HEK293 (cell line): Measurements from ENCODE around the gene TPO.

Experiments used
- CTCF ChIA-PET: fragments of 350-600 bp; formaldehyde crosslinking; extraction: SDS; loops from one replicate; lab custom pipeline; 2021; ENCODE audit warnings: antibody characterized with exemption; lab: Yijun Ruan, JAX
- POLR2A ChIA-PET: fragments of 300-600 bp; formaldehyde crosslinking; extraction: SDS; loops from one replicate; lab custom pipeline; 2020; ENCODE audit warnings: antibody characterized with exemption, inconsistent platforms; lab: Yijun Ruan, JAX
- H3K27ac ChIP-seq: fragments of 200-500 bp; sonication (Bioruptor generic); 2 replicates; pipeline ENCODE4 v1.5.1; 2014; ENCODE audit warnings: low read depth, low read length, control low read depth, inconsistent platforms; ENCODE audit errors: extremely low read depth
- H3K36me3 ChIP-seq, 2 experiments: fragments of 200-500 bp in 1 of 2; sonication (Bioruptor generic) in 1 of 2; 1 replicate in 1 of 2; 2 replicates in 1 of 2; pipeline ENCODE4 v1.5.1; 2014 to 2017; ENCODE audit warnings: inconsistent platforms in 2 of 2, low read length in 2 of 2; ENCODE audit not compliant: control insufficient read depth in 2 of 2, insufficient read depth in 1 of 2
- H3K4me1 ChIP-seq: fragments of 200-500 bp; sonication (Bioruptor generic); 2 replicates; pipeline ENCODE4 v1.5.1; 2014; ENCODE audit warnings: mild to moderate bottlenecking, low read length, inconsistent platforms; ENCODE audit not compliant: control insufficient read depth, insufficient read depth
- H3K4me3 ChIP-seq: 2 replicates; pipeline ENCODE4 v1.5.1; 2011; ENCODE audit warnings: low read depth, mild to moderate bottlenecking, control low read depth, low read length, moderate library complexity
- H3K9me3 ChIP-seq: fragments of 200-500 bp; sonication (Bioruptor generic); 2 replicates; pipeline ENCODE4 v1.5.1; 2014; ENCODE audit warnings: low read depth, low read length, inconsistent platforms; ENCODE audit not compliant: control insufficient read depth, insufficient read depth
- IKZF3 ChIP-seq: fragments of 450-650 bp; IDR thresholded peaks from 2 replicates; pipeline ENCODE4 v1.5.0; 2018; ENCODE audit warnings: missing biosample characterization, mild to moderate bottlenecking, missing genetic modification characterization, moderate library complexity
- KLF10 ChIP-seq: fragments of 450-650 bp; IDR thresholded peaks from 2 replicates; pipeline ENCODE4 v1.5.1; 2018; ENCODE audit warnings: missing biosample characterization, mild to moderate bottlenecking, missing genetic modification characterization
- RBAK ChIP-seq: fragments of 450-650 bp; formaldehyde crosslinking; IDR thresholded peaks from 2 replicates; pipeline ENCODE4 v1.5.1; 2016; ENCODE audit warnings: missing biosample characterization, missing genetic modification characterization
- REPIN1 ChIP-seq: fragments of 450-650 bp; formaldehyde crosslinking; IDR thresholded peaks from 2 replicates; pipeline ENCODE4 v1.5.1; 2017; ENCODE audit warnings: missing biosample characterization, missing genetic modification characterization, low read depth
- TRIM28 ChIP-seq: IDR thresholded peaks from 2 replicates; pipeline ENCODE4 v1.6.1; 2011; ENCODE audit warnings: low read length, control low read depth, borderline replicate concordance
- YY2 ChIP-seq: fragments of 450-650 bp; formaldehyde crosslinking; IDR thresholded peaks from 2 replicates; pipeline ENCODE4 v1.5.1; 2016; ENCODE audit warnings: missing biosample characterization, missing genetic modification characterization
- ZBTB1 ChIP-seq: fragments of 450-650 bp; formaldehyde crosslinking; IDR thresholded peaks from 2 replicates; pipeline ENCODE4 v1.5.1; 2016; ENCODE audit warnings: missing biosample characterization, missing genetic modification characterization
- ZEB2 ChIP-seq: fragments of 450-650 bp; formaldehyde crosslinking; IDR thresholded peaks from 2 replicates; pipeline ENCODE4 v1.5.1; 2016; ENCODE audit warnings: missing biosample characterization, missing genetic modification characterization
- ZNF16 ChIP-seq: fragments of 450-650 bp; formaldehyde crosslinking; IDR thresholded peaks from 2 replicates; pipeline ENCODE4 v1.5.1; 2016; ENCODE audit warnings: low read depth, missing biosample characterization, missing genetic modification characterization
- ZNF394 ChIP-seq: fragments of 450-650 bp; formaldehyde crosslinking; IDR thresholded peaks from 2 replicates; pipeline ENCODE4 v1.5.1; 2016; ENCODE audit warnings: missing biosample characterization, missing genetic modification characterization, mild to moderate bottlenecking, moderate library complexity, borderline replicate concordance
- ZNF610 ChIP-seq: fragments of 450-650 bp; formaldehyde crosslinking; IDR thresholded peaks from 2 replicates; pipeline ENCODE4 v1.5.1; 2016; ENCODE audit warnings: missing biosample characterization, missing genetic modification characterization, borderline replicate concordance
- ZNF626 ChIP-seq: fragments of 450-650 bp; sonication (Bioruptor Pico); formaldehyde crosslinking; IDR thresholded peaks from 2 replicates; pipeline ENCODE4 v1.5.1; 2018; ENCODE audit warnings: missing biosample characterization, missing genetic modification characterization, inconsistent platforms
- ZNF777 ChIP-seq: fragments of 450-650 bp; formaldehyde crosslinking; IDR thresholded peaks from 2 replicates; pipeline ENCODE4 v1.5.1; 2017; ENCODE audit warnings: missing biosample characterization, missing genetic modification characterization, borderline replicate concordance
- ZNF830 ChIP-seq: fragments of 450-650 bp; IDR thresholded peaks from 2 replicates; pipeline ENCODE4 v1.5.0; 2018; ENCODE audit warnings: missing biosample characterization, missing genetic modification characterization, low read depth, mild to moderate bottlenecking, moderate library complexity
- ZNF837 ChIP-seq: fragments of 450-650 bp; formaldehyde crosslinking; IDR thresholded peaks from 2 replicates; pipeline ENCODE4 v1.5.1; 2016; ENCODE audit warnings: missing biosample characterization, missing genetic modification characterization
- TF ChIP-seq, protein P1 (sequence below): fragments of 450-650 bp; formaldehyde crosslinking; IDR thresholded peaks from 2 replicates; pipeline ENCODE4 v1.5.1; 2016; ENCODE audit warnings: missing biosample characterization, missing genetic modification characterization
- TF ChIP-seq, protein P2 (sequence below): fragments of 450-650 bp; formaldehyde crosslinking; IDR thresholded peaks from 2 replicates; pipeline ENCODE4 v1.5.1; 2016; ENCODE audit warnings: missing biosample characterization, missing genetic modification characterization
- TF ChIP-seq, protein P3 (sequence below): fragments of 450-650 bp; formaldehyde crosslinking; IDR thresholded peaks from 2 replicates; pipeline ENCODE4 v1.5.1; 2017; ENCODE audit warnings: missing biosample characterization, missing genetic modification characterization
- TF ChIP-seq, protein P4 (sequence below): fragments of 450-650 bp; formaldehyde crosslinking; IDR thresholded peaks from 2 replicates; pipeline ENCODE4 v1.5.1; 2017; ENCODE audit warnings: missing biosample characterization, missing genetic modification characterization
- TF ChIP-seq, protein P5 (sequence below): sonication (generic); formaldehyde crosslinking; IDR thresholded peaks from 2 replicates; pipeline ENCODE4 v1.8.1; 2022; ENCODE audit warnings: mild to moderate bottlenecking, moderate library complexity, missing genetic modification reagents
- TF ChIP-seq, protein P6 (sequence below): fragments of 450-650 bp; formaldehyde crosslinking; IDR thresholded peaks from 2 replicates; pipeline ENCODE4 v1.5.1; 2016; ENCODE audit warnings: missing biosample characterization, missing genetic modification characterization
- TF ChIP-seq, protein P7 (sequence below): fragments of 450-650 bp; formaldehyde crosslinking; IDR thresholded peaks from 2 replicates; pipeline ENCODE4 v1.5.1; 2016; ENCODE audit warnings: missing biosample characterization, missing genetic modification characterization

Gene TPO

DNA sequence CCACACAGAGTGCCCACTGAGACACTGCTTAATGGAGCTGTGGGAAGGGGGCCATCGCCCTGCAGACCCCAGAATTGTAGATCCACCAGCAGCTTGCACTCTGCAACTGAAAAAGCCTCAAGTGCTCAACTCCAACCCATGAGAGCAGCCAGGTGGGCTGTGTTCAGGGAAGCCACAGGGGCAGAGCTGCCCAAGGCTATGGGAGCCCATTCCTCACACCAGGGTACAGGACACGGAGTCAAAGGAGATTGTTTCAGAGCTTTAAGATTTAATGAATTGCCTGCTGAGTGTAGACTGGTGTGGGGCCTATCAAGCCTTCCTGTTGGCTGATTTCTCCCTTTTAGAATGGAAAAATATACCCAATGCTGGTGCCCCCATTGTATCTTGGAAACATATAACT lies 17.2 kb downstream of the TPO start (continued):
- TF ChIP-seq, protein P1, sequence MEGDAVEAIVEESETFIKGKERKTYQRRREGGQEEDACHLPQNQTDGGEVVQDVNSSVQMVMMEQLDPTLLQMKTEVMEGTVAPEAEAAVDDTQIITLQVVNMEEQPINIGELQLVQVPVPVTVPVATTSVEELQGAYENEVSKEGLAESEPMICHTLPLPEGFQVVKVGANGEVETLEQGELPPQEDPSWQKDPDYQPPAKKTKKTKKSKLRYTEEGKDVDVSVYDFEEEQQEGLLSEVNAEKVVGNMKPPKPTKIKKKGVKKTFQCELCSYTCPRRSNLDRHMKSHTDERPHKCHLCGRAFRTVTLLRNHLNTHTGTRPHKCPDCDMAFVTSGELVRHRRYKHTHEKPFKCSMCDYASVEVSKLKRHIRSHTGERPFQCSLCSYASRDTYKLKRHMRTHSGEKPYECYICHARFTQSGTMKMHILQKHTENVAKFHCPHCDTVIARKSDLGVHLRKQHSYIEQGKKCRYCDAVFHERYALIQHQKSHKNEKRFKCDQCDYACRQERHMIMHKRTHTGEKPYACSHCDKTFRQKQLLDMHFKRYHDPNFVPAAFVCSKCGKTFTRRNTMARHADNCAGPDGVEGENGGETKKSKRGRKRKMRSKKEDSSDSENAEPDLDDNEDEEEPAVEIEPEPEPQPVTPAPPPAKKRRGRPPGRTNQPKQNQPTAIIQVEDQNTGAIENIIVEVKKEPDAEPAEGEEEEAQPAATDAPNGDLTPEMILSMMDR (tag by site-specific recombination), result no peak
- TF ChIP-seq ZNF830 (no peak), ZNF16 (no peak), KLF10 (tag by site-specific recombination) (no peak), IKZF3 (tag by site-specific recombination) (no peak), ZNF777 (tag by site-specific recombination) (no peak)
- TF ChIP-seq, protein P2, sequence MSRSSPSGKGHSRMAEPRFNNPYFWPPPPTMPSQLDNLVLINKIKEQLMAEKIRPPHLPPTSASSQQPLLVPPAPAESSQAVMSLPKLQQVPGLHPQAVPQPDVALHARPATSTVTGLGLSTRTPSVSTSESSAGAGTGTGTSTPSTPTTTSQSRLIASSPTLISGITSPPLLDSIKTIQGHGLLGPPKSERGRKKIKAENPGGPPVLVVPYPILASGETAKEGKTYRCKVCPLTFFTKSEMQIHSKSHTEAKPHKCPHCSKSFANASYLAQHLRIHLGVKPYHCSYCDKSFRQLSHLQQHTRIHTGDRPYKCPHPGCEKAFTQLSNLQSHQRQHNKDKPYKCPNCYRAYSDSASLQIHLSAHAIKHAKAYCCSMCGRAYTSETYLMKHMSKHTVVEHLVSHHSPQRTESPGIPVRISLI (tag by site-specific recombination), result no peak
- TF ChIP-seq, protein P3, sequence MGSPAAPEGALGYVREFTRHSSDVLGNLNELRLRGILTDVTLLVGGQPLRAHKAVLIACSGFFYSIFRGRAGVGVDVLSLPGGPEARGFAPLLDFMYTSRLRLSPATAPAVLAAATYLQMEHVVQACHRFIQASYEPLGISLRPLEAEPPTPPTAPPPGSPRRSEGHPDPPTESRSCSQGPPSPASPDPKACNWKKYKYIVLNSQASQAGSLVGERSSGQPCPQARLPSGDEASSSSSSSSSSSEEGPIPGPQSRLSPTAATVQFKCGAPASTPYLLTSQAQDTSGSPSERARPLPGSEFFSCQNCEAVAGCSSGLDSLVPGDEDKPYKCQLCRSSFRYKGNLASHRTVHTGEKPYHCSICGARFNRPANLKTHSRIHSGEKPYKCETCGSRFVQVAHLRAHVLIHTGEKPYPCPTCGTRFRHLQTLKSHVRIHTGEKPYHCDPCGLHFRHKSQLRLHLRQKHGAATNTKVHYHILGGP, result no peak

DNA sequence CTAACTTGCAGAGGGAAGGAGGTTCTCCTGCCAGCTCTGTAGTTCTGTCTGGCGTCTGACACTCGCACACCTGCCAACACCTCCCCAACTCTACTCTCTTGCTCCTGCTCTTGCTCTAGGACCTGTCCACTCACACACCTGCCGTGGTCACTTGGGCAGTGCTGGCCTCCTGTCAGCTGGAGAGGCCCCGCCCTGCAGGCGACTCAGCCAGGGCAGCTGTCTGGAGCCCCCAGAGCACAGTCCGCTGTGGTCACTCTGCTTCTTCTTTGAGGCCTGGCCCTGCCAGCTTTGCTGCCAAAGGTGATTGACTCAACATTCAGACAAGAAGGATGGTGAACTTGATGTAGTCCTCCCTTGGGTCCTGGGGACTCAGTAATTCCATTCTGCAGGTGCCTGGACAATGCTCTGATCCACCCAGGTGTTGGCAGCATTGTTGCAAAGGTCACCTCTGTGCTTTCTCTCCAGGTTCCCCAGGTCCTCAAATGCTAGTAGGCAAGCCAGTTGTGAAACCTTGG lies 18.7 kb downstream of the TPO start:
- Histone ChIP-seq H3K9me3 (no peaks in the 10 kb centered on the region), H3K4me3 (no peak overlapping the region), H3K36me3 (no peaks in the 10 kb centered on the region), H3K4me1 (no peaks in the 10 kb centered on the region), H3K27ac (no peak overlapping the region)
- POLR2A ChIA-PET, result no interaction called here
- CTCF ChIA-PET, result interaction anchor here (0.5 to 0.6 kb wide), 2 partner anchors 58 to 370 kb away, joined by 3 to 4 read pairs; no protein-coding TSS in a partner anchor
- TF ChIP-seq, protein P4, sequence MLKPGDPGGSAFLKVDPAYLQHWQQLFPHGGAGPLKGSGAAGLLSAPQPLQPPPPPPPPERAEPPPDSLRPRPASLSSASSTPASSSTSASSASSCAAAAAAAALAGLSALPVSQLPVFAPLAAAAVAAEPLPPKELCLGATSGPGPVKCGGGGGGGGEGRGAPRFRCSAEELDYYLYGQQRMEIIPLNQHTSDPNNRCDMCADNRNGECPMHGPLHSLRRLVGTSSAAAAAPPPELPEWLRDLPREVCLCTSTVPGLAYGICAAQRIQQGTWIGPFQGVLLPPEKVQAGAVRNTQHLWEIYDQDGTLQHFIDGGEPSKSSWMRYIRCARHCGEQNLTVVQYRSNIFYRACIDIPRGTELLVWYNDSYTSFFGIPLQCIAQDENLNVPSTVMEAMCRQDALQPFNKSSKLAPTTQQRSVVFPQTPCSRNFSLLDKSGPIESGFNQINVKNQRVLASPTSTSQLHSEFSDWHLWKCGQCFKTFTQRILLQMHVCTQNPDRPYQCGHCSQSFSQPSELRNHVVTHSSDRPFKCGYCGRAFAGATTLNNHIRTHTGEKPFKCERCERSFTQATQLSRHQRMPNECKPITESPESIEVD (tag by site-specific recombination), result no peak
- TF ChIP-seq, protein P5, sequence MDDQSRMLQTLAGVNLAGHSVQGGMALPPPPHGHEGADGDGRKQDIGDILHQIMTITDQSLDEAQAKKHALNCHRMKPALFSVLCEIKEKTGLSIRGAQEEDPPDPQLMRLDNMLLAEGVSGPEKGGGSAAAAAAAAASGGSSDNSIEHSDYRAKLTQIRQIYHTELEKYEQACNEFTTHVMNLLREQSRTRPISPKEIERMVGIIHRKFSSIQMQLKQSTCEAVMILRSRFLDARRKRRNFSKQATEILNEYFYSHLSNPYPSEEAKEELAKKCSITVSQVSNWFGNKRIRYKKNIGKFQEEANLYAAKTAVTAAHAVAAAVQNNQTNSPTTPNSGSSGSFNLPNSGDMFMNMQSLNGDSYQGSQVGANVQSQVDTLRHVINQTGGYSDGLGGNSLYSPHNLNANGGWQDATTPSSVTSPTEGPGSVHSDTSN (CRISPR knock-in tag), result no peak
- TF ChIP-seq ZNF394, result no peak
- no peak for TF ChIP-seq ZNF626 (tag by site-specific recombination)
- TF ChIP-seq ZNF837 (tag by site-specific recombination), result no peak
- no peak for TF ChIP-seq ZEB2 (tag by site-specific recombination)
- no peak for TF ChIP-seq TRIM28
- TF ChIP-seq, protein P6, sequence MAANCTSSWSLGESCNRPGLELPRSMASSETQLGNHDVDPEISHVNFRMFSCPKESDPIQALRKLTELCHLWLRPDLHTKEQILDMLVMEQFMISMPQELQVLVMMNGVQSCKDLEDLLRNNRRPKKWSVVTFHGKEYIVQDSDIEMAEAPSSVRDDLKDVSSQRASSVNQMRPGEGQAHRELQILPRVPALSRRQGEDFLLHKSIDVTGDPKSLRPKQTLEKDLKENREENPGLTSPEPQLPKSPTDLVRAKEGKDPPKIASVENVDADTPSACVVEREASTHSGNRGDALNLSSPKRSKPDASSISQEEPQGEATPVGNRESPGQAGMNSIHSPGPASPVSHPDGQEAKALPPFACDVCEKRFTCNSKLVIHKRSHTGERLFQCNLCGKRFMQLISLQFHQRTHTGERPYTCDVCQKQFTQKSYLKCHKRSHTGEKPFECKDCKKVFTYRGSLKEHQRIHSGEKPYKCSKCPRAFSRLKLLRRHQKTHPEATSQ (tag by site-specific recombination), result no peak
- TF ChIP-seq RBAK, result no peak
- TF ChIP-seq YY2 (tag by site-specific recombination), result no peak
- no peak for TF ChIP-seq ZNF610 (tag by site-specific recombination)
- TF ChIP-seq, protein P7, sequence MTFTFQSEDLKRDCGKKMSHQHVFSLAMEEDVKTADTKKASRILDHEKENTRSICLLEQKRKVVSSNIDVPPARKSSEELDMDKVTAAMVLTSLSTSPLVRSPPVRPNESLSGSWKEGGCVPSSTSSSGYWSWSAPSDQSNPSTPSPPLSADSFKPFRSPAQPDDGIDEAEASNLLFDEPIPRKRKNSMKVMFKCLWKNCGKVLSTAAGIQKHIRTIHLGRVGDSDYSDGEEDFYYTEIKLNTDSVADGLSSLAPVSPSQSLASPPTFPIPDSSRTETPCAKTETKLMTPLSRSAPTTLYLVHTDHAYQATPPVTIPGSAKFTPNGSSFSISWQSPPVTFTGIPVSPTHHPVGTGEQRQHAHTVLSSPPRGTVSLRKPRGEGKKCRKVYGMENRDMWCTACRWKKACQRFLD, result no peak
- TF ChIP-seq REPIN1 (tag by site-specific recombination), result no peak
- no peak for TF ChIP-seq ZBTB1 (tag by site-specific recombination)
